B cell (primary cell): ENCODE results near the gene PTPRN2. TPM values are rescaled to one million over a fixed set of nuclear protein-coding genes. Genes with fewer than 3 reads are reported as not detected.

Experiments used
- ATAC-seq: fragments of 200-7000 bp; cut with Tn5 transposase; one replicate; pipeline ENCODE4 v1.10.0; 2021; ENCODE audit warnings: low read depth, mild to moderate bottlenecking, moderate number of reproducible peaks, moderate library complexity
- CTCF ChIA-PET: fragments of 350-600 bp; sonication (Branson Sonifier 250); formaldehyde crosslinking; loops from one replicate; lab custom pipeline; 2021; ENCODE audit warnings: antibody characterized with exemption, inconsistent platforms; lab: Charles Lee
- POLR2A ChIA-PET: fragments of 350-600 bp; sonication (Branson Sonifier 250); formaldehyde crosslinking; loops from one replicate; lab custom pipeline; 2021; ENCODE audit warnings: antibody characterized with exemption; lab: Charles Lee
- DNase-seq: peaks from one replicate; pipeline ENCODE4 v3.0.0; 2013
- H2AFZ ChIP-seq: 2 replicates; pipeline ENCODE4 v1.6.1; 2012; ENCODE audit warnings: mild to moderate bottlenecking, low read depth, low read length; ENCODE audit not compliant: insufficient read depth, poor library complexity, severe bottlenecking
- H3K27ac ChIP-seq, 2 donors: 1 replicate in 1 of 2; 2 replicates in 1 of 2; pipeline ENCODE4 v1.5.1; 2012 to 2013; ENCODE audit warnings: low read length in 2 of 2, mild to moderate bottlenecking in 2 of 2, moderate library complexity in 1 of 2
- H3K27me3 ChIP-seq, 4 experiments: fragments of 200-600 bp in 1 of 4; sonication (generic) in 1 of 4; replicated peaks in 1 of 4; 1 replicate in 2 of 4; 2 replicates in 2 of 4; pipeline versions ENCODE4 v1.6.1 to v1.7.0; 2013 to 2016; ENCODE audit warnings: low read length in 3 of 4, mild to moderate bottlenecking in 2 of 4, mixed read lengths in 1 of 4, moderate library complexity in 1 of 4; ENCODE audit not compliant: insufficient read depth in 4 of 4, control insufficient read depth in 3 of 4; ENCODE audit errors: control extremely low read depth in 1 of 4
- H3K36me3 ChIP-seq, 2 experiments: replicated peaks in 1 of 2; 1 replicate in 1 of 2; 2 replicates in 1 of 2; pipeline versions ENCODE4 v1.6.1 to v1.7.1; 2013; ENCODE audit warnings: low read length in 1 of 2; ENCODE audit not compliant: insufficient read depth in 2 of 2, control insufficient read depth in 1 of 2; ENCODE audit errors: control extremely low read depth in 1 of 2, extremely low read depth in 1 of 2
- H3K4me1 ChIP-seq, 2 donors: fragments of 200-600 bp in 1 of 2; sonication (generic) in 1 of 2; 1 replicate in 1 of 2; 2 replicates in 1 of 2; pipeline versions ENCODE4 v1.5.1 to v1.6.1; 2013 to 2017; ENCODE audit warnings: low read length in 2 of 2; ENCODE audit not compliant: control insufficient read depth in 2 of 2, insufficient read depth in 2 of 2
- H3K4me2 ChIP-seq: replicated peaks from 2 replicates; pipeline ENCODE3; 2012; ENCODE audit warnings: mild to moderate bottlenecking, low read depth, low read length; ENCODE audit not compliant: poor library complexity, severe bottlenecking
- H3K4me3 ChIP-seq, 5 experiments: fragments of 200-600 bp in 1 of 5; sonication (generic) in 1 of 5; 1 replicate in 3 of 5; 2 replicates in 2 of 5; pipeline versions ENCODE4 v1.5.1 to v1.7.0; 2011 to 2016; ENCODE audit warnings: low read length in 4 of 5, mild to moderate bottlenecking in 4 of 5, low read depth in 2 of 5, control low read depth in 1 of 5, moderate library complexity in 1 of 5; ENCODE audit not compliant: insufficient read depth in 1 of 5; ENCODE audit errors: control extremely low read depth in 1 of 5, extremely low read depth in 1 of 5
- H3K79me2 ChIP-seq: fragments of 200-600 bp; sonication (generic); one replicate; pipeline ENCODE4 v1.6.0; 2016; ENCODE audit warnings: low read length; ENCODE audit not compliant: control insufficient read depth, insufficient read depth
- H3K9ac ChIP-seq: fragments of 200-600 bp; sonication (generic); 2 replicates; pipeline ENCODE4 v1.6.1; 2017; ENCODE audit warnings: mild to moderate bottlenecking, low read length, moderate library complexity
- H3K9me3 ChIP-seq, 3 donors: one replicate each; pipeline versions ENCODE4 v1.6.1 to v1.7.1; 2013; ENCODE audit warnings: low read length in 2 of 3; ENCODE audit not compliant: control insufficient read depth in 2 of 3, insufficient read depth in 1 of 3; ENCODE audit errors: control extremely low read depth in 1 of 3
- H4K20me1 ChIP-seq: 2 replicates; pipeline ENCODE4 v1.6.0; 2012; ENCODE audit warnings: mild to moderate bottlenecking, low read length; ENCODE audit not compliant: insufficient read depth, control insufficient read depth, poor library complexity, severe bottlenecking
- H3K27ac Mint-ChIP-seq: one replicate; pipeline ENCODE4 v1.8.0; 2021; ENCODE audit warnings: mixed read lengths
- H3K27me3 Mint-ChIP-seq: one replicate; pipeline ENCODE4 v1.8.0; 2021; ENCODE audit warnings: mixed read lengths
- H3K4me1 Mint-ChIP-seq: one replicate; pipeline ENCODE4 v1.8.0; 2021; ENCODE audit warnings: mixed read lengths
- H3K4me3 Mint-ChIP-seq: one replicate; pipeline ENCODE4 v1.8.0; 2021; ENCODE audit warnings: mixed read lengths
- H3K9me3 Mint-ChIP-seq: one replicate; pipeline ENCODE4 v1.8.0; 2022; ENCODE audit warnings: mixed read lengths; ENCODE audit not compliant: insufficient read depth
- CTCF ChIP-seq: fragments of 200-600 bp; IDR thresholded peaks from one replicate; pipeline ENCODE4 v1.8.0; 2022; ENCODE audit warnings: antibody characterized with exemption, mild to moderate bottlenecking
- EZH2 ChIP-seq: IDR thresholded peaks from 2 replicates; pipeline ENCODE4 v1.6.1; 2012; ENCODE audit warnings: borderline replicate concordance, low read depth, mild to moderate bottlenecking, moderate library complexity, low read length; ENCODE audit not compliant: insufficient read depth, poor library complexity, severe bottlenecking
- WGBS: methylation state at CpG from one replicate; pipeline ENCODE4 v1.1.5; 2013; ENCODE audit warnings: missing lambda C conversion rate; ENCODE audit not compliant: insufficient coverage; 5-methylcytosine and 5-hydroxymethylcytosine counted together
- intact Hi-C: fragments of 100-400 bp; cut with micrococcal nuclease; formaldehyde crosslinking; loops from one replicate; pipeline ENCODE4 v1.10.0; 2022
- polyA minus RNA-seq: library from RNA; depleted of rRNA, polyadenylated mRNA; stranded (reverse); fragments of >200 nt; gene quantifications from 2 replicates; pipeline ENCODE4 v1.2.3, GENCODE V29; 2012
- polyA plus RNA-seq: library from polyadenylated mRNA; depleted of rRNA; stranded (reverse); fragments of >200 nt; gene quantifications from 2 replicates; pipeline ENCODE4 v1.2.3, GENCODE V29; 2012
- total RNA-seq, 2 donors: library from RNA; stranded (reverse); fragments of 120-200 nt in 1 of 2; gene quantifications; 1 replicate in 1 of 2; 2 replicates in 1 of 2; pipeline versions ENCODE4 v1.2.3 to v1.2.4, GENCODE V29; 2013 to 2022

PTPRN2 gene
- total RNA-seq: 1.5 and 2.0 TPM in 2 replicates
- total RNA-seq (2013): 3.1 TPM
- 3.2 and 5.0 TPM in 2 replicates for polyA plus RNA-seq
- 2.5 and 2.9 TPM in 2 replicates for polyA minus RNA-seq

GRCh38 chr7:158587162-158588084 is at the start of gene PTPRN2:
TSS of gene PTPRN2 (minus strand) at chr7:158587823.
- Histone ChIP-seq H4K20me1 (no peaks in the 10 kb centered on the region), H3K79me2 (no peaks in the 10 kb centered on the region), H2AFZ (no peak within 1 kb of the TSS), H3K9ac (no peak within 1 kb of the TSS), H3K9me3 (peaks cover 0 to 28% (median 0%) of the 10 kb centered on the region in 3 donors), H3K4me3 (no peak within 1 kb of the TSS), H3K36me3 (no peaks in the 10 kb centered on the region), H3K27ac (no peak within 1 kb of the TSS), H3K4me2 (peak within 1 kb of the TSS; percentile 68), H3K27me3 (peaks cover 0 to 50% (median 31%) of the 10 kb centered on the region in 4 experiments), H3K4me1 (peaks cover 7 to 13% of the 10 kb centered on the region in 2 donors)
- CTCF ChIA-PET: no interaction called here
- H3K27me3 Mint-ChIP-seq: peaks cover 45% of the 10 kb centered on the region
- peaks cover 8% of the 10 kb centered on the region for H3K4me1 Mint-ChIP-seq
- 7% methylated on average over 64 of the region's 110 CpGs for WGBS
- POLR2A ChIA-PET: no interaction called here
- H3K27ac Mint-ChIP-seq: no peak within 1 kb of the TSS
- TF ChIP-seq EZH2: no peak
- no peak for TF ChIP-seq CTCF
- peak within 1 kb of the TSS; percentile 68 for H3K4me3 Mint-ChIP-seq
- intact Hi-C loops: no loop called here
- DNase-seq (peak; percentile 54), ATAC-seq (peak; percentile 93)
- H3K9me3 Mint-ChIP-seq: no peaks in the 10 kb centered on the region
